Endothelial cell of umbilical vein (primary cell): ENCODE measurements around the gene DENND1A. TPM values are rescaled to one million over a fixed set of nuclear protein-coding genes. Genes with fewer than 3 reads are reported as not detected.
A peak's percentile ranks its signal among the peaks of the same experiment; 100 is the strongest.

Experiments used
- BruUV-seq: library from RNA; stranded (reverse); fragments of 400-500 nt; replicated peaks from 2 replicates; lab custom pipeline; 2021; lab: Mats Ljungman, UMichigan
- CTCF ChIA-PET: fragments of 300-600, 350-600 bp; sonication (Branson Sonifier 250); formaldehyde crosslinking; loops from one replicate; lab custom pipeline; 2021; ENCODE audit warnings: antibody characterized with exemption, inconsistent platforms; lab: Charles Lee
- POLR2A ChIA-PET: fragments of 300-600, 350-600 bp; sonication (Branson Sonifier 250); formaldehyde crosslinking; loops from one replicate; lab custom pipeline; 2021; ENCODE audit warnings: antibody characterized with exemption, inconsistent platforms; lab: Charles Lee
- DNase-seq: peaks from one replicate; pipeline ENCODE4 v3.0.0-alpha.2; 2011; ENCODE audit warnings: low read depth, low spot score
- FAIRE-seq: peaks from 2 replicates; lab custom pipeline; 2011; peaks lifted over from hg19 to GRCh38; lab: Jason Lieb, UNC
- H2AFZ ChIP-seq: 2 replicates; pipeline ENCODE4 v1.6.0; 2012; ENCODE audit warnings: low read depth, low read length, control low read depth, inconsistent platforms
- H3K27ac ChIP-seq: 2 replicates; pipeline ENCODE4 v1.5.1; 2011; ENCODE audit warnings: low read depth, mild to moderate bottlenecking, control low read depth, low read length, moderate library complexity; ENCODE audit not compliant: insufficient read depth
- H3K27me3 ChIP-seq, 2 experiments: 2 replicates each; pipeline versions ENCODE4 v1.6.0 to v1.6.1; 2011; ENCODE audit warnings: low read length in 2 of 2, mixed read lengths in 1 of 2; ENCODE audit not compliant: control insufficient read depth in 2 of 2, insufficient read depth in 2 of 2
- H3K36me3 ChIP-seq, 2 experiments: 2 replicates in 1 of 2; 3 replicates in 1 of 2; pipeline ENCODE4 v1.5.1; 2011; ENCODE audit warnings: low read length in 2 of 2, mild to moderate bottlenecking in 1 of 2, moderate library complexity in 1 of 2; ENCODE audit not compliant: control insufficient read depth in 2 of 2, insufficient read depth in 2 of 2; ENCODE audit errors: extremely low read depth in 1 of 2
- H3K4me1 ChIP-seq: 3 replicates; pipeline ENCODE4 v1.5.1; 2011; ENCODE audit warnings: mild to moderate bottlenecking, low read length; ENCODE audit not compliant: control insufficient read depth, insufficient read depth; ENCODE audit errors: extremely low read depth
- H3K4me2 ChIP-seq: 2 replicates; pipeline ENCODE4 v1.6.1; 2011; ENCODE audit warnings: low read length, control low read depth, mixed read lengths; ENCODE audit not compliant: insufficient read depth
- H3K4me3 ChIP-seq, 3 experiments: fragments of 200-600 bp in 1 of 3; sonication (generic), shearing (Covaris generic) in 1 of 3; replicated peaks in 1 of 3; 2 replicates each; pipeline ENCODE4 v1.5.1; 2011 to 2016; ENCODE audit warnings: control low read depth in 3 of 3, low read length in 3 of 3, mild to moderate bottlenecking in 2 of 3, inconsistent platforms in 1 of 3, low read depth in 1 of 3, moderate library complexity in 1 of 3; ENCODE audit not compliant: insufficient read depth in 1 of 3
- H3K79me2 ChIP-seq: 2 replicates; pipeline ENCODE4 v1.6.0; 2012; ENCODE audit warnings: low read length, inconsistent platforms; ENCODE audit not compliant: control insufficient read depth, insufficient read depth
- H3K9ac ChIP-seq: replicated peaks from 2 replicates; pipeline ENCODE3; 2011; ENCODE audit warnings: low read length, control low read depth; ENCODE audit not compliant: insufficient read depth; ENCODE audit errors: extremely low read depth
- H3K9me1 ChIP-seq: replicated peaks from 3 replicates; pipeline ENCODE4 v1.6.0; 2011; ENCODE audit warnings: mild to moderate bottlenecking, low read length; ENCODE audit not compliant: control insufficient read depth, insufficient read depth; ENCODE audit errors: extremely low read depth
- H3K9me3 ChIP-seq: replicated peaks from 2 replicates; pipeline ENCODE4 v1.5.1; 2012; ENCODE audit warnings: low read length, inconsistent platforms; ENCODE audit not compliant: control insufficient read depth, insufficient read depth
- H4K20me1 ChIP-seq: replicated peaks from 2 replicates; pipeline ENCODE3; 2011; ENCODE audit warnings: mild to moderate bottlenecking, low read length; ENCODE audit not compliant: control insufficient read depth, insufficient read depth; ENCODE audit errors: extremely low read depth
- CTCF ChIP-seq, 2 donors: IDR thresholded peaks; 1 replicate in 1 of 2; 2 replicates in 1 of 2; pipeline ENCODE4 v1.5.1; 2011; ENCODE audit warnings: low read length in 2 of 2, mild to moderate bottlenecking in 2 of 2, moderate library complexity in 2 of 2, control low read depth in 1 of 2, inconsistent platforms in 1 of 2, low read depth in 1 of 2; ENCODE audit not compliant: insufficient read depth in 1 of 2; ENCODE audit errors: extremely low read depth in 1 of 2
- EZH2 ChIP-seq: IDR thresholded peaks from 2 replicates; pipeline ENCODE4 v1.6.1; 2012; ENCODE audit warnings: borderline replicate concordance, low read depth, mild to moderate bottlenecking, moderate library complexity, low read length, inconsistent platforms; ENCODE audit not compliant: severe bottlenecking
- FOS ChIP-seq: IDR thresholded peaks from 2 replicates; pipeline ENCODE4 v1.6.1; 2011; ENCODE audit warnings: mild to moderate bottlenecking, low read length, moderate library complexity, borderline replicate concordance; ENCODE audit not compliant: insufficient read depth
- GATA2 ChIP-seq: IDR thresholded peaks from 2 replicates; pipeline ENCODE4 v1.7.0; 2011; ENCODE audit warnings: low read depth, mild to moderate bottlenecking, moderate library complexity, mixed read lengths, low read length; ENCODE audit not compliant: insufficient read length, insufficient read depth
- MAX ChIP-seq: IDR thresholded peaks from 2 replicates; pipeline ENCODE4 v1.6.1; 2011; ENCODE audit not compliant: insufficient read depth, insufficient read length
- MYC ChIP-seq: IDR thresholded peaks from one replicate; pipeline ENCODE4 v1.6.1; 2011; ENCODE audit warnings: mild to moderate bottlenecking, low read depth, low read length
- POLR2A ChIP-seq: IDR thresholded peaks from 2 replicates; pipeline ENCODE4 v1.6.1; 2012; ENCODE audit warnings: low read depth, mild to moderate bottlenecking, control low read depth, low read length
- POLR2AphosphoS5 ChIP-seq: IDR thresholded peaks from 2 replicates; pipeline ENCODE4 v1.6.1; 2012; ENCODE audit warnings: low read depth, mild to moderate bottlenecking, control low read depth, low read length, moderate library complexity; ENCODE audit not compliant: insufficient read depth
- dilution Hi-C: fragments of 300-500 bp; cut with MboI; formaldehyde crosslinking; loops from one replicate; pipeline ENCODE4 v1.15.0; 2019; ENCODE audit warnings: low sequenced_read_pairs; ENCODE audit not compliant: extremely low pct_ligation_motif_present
- intact Hi-C: fragments of 100-400 bp; cut with micrococcal nuclease; formaldehyde crosslinking; loops from one replicate; pipeline ENCODE4 v1.10.0; 2022
- polyA plus RNA-seq, 4 experiments: library from polyadenylated mRNA; depleted of rRNA in 3 of 4; stranded (reverse) in 3 of 4; unstranded in 1 of 4; fragments of >200 nt; gene quantifications; 2 replicates each; pipeline versions ENCODE4 v1.2.1 to v1.2.3, GENCODE V29; 2011 to 2012; ENCODE audit warnings: missing spikeins in 1 of 4
- total RNA-seq: library from RNA; stranded (reverse); gene quantifications from 2 replicates; pipeline ENCODE4 v1.2.3, GENCODE V29; 2021

DENND1A gene
- total and polyA plus RNA-seq, 2 donors (not counting 3 experiments of a cell fraction or from before 2014, with no cell fraction given) = 18.5 to 24.5 TPM

DNA sequence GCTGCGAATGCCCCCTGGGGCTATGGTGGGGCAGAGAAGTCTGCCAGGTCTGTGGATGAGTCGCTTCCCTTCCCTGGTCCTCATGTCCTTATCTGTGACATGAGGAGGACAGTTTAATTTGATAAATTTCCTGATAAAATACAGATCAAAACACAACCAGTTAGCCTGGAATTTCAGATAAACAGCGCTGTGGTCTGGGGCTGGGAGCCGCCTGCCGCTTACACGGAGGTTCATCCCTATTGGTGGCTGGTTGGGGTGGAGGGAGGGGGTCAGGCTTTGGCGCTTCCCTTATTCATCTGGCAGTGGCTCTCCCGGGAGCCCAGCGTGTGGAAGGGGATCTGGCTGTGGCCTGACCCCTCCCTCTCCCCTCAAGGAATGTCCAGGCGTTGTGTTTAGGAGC is 556.0 kb downstream of the DENND1A start:
- no peaks in the 10 kb centered on the region for H3K36me3 ChIP-seq
- no peak overlapping the region for H3K4me2 ChIP-seq
- no peak for DNase-seq
- intact Hi-C loops = no loop called here
- ChIA-PET POLR2A (no interaction called here), CTCF (interaction anchor here (1.2 to 1.4 kb wide), 2 partner anchors 11 to 19 kb away, joined by 3 to 4 read pairs; no protein-coding TSS in a partner anchor)
- no peaks in the 10 kb centered on the region for H3K9me1 ChIP-seq
- no peak for FAIRE-seq
- dilution Hi-C loops = no loop called here
- peaks cover 26 to 32% of the 10 kb centered on the region in 2 experiments for H3K27me3 ChIP-seq
- no TSS peak for BruUV-seq
- no peaks in the 10 kb centered on the region for H3K4me1 ChIP-seq
- no peak for TF ChIP-seq FOS
- TF ChIP-seq POLR2AphosphoS5 = no peak
- no peak for TF ChIP-seq GATA2
- TF ChIP-seq POLR2A = no peak
- no peak for TF ChIP-seq CTCF (IDR thresholded peaks at IDR 0.05; ENCODE audit: extremely low read depth in 1 of 2, insufficient read depth in 1 of 2, low read depth in 1 of 2, low read length in 2 of 2)
- peak; percentile 55 for TF ChIP-seq EZH2
- no peak for TF ChIP-seq MYC
- no peak for TF ChIP-seq MAX
- H3K4me3 ChIP-seq = no peak overlapping the region
- no peak overlapping the region for H3K27ac ChIP-seq
- H2AFZ ChIP-seq = no peak overlapping the region
- H4K20me1 ChIP-seq = no peaks in the 10 kb centered on the region
- H3K9ac ChIP-seq = no peak overlapping the region
- no peaks in the 10 kb centered on the region for H3K79me2 ChIP-seq
- H3K9me3 ChIP-seq = no peaks in the 10 kb centered on the region
